Neuronal stem cell (in vitro differentiated cells): ENCODE results near the gene NECTIN2.

Source experiments
- DNase-seq: peaks from one replicate; pipeline ENCODE4 v3.0.0-alpha.2; 2013; ENCODE audit warnings: low spot score
- H2AFZ ChIP-seq: one replicate; pipeline ENCODE4 v1.6.1; 2013; ENCODE audit warnings: mild to moderate bottlenecking, low read length, inconsistent platforms
- H2AK5ac ChIP-seq: 2 replicates; pipeline ENCODE4 v1.6.1; 2013; ENCODE audit warnings: low read depth, mild to moderate bottlenecking, inconsistent platforms, low read length, moderate library complexity, mixed read lengths
- H2BK120ac ChIP-seq: 2 replicates; pipeline ENCODE4 v1.6.1; 2013; ENCODE audit warnings: low read depth, mild to moderate bottlenecking, inconsistent platforms, low read length, moderate library complexity, mixed read lengths
- H2BK12ac ChIP-seq: one replicate; pipeline ENCODE4 v1.6.1; 2013; ENCODE audit warnings: low read length, inconsistent platforms
- H2BK15ac ChIP-seq: 2 replicates; pipeline ENCODE4 v1.6.1; 2013; ENCODE audit warnings: mild to moderate bottlenecking, low read length, inconsistent platforms, mixed read lengths
- H2BK5ac ChIP-seq: one replicate; pipeline ENCODE4 v1.6.1; 2013; ENCODE audit warnings: inconsistent platforms, mild to moderate bottlenecking, low read length, moderate library complexity
- H3K14ac ChIP-seq: one replicate; pipeline ENCODE4 v1.6.1; 2013; ENCODE audit warnings: low read length, inconsistent platforms
- H3K18ac ChIP-seq: 2 replicates; pipeline ENCODE4 v1.6.1; 2013; ENCODE audit warnings: low read length, inconsistent platforms
- H3K23ac ChIP-seq: 2 replicates; pipeline ENCODE4 v1.6.1; 2013; ENCODE audit warnings: low read depth, mild to moderate bottlenecking, mixed read lengths, low read length, inconsistent platforms; ENCODE audit not compliant: poor library complexity
- H3K27ac ChIP-seq: replicated peaks from 3 replicates; pipeline ENCODE4 v1.5.1; 2013; ENCODE audit warnings: low read length, inconsistent platforms
- H3K27me3 ChIP-seq, 3 experiments: 2 replicates each; pipeline ENCODE4 v1.6.1; 2013; ENCODE audit warnings: low read length in 3 of 3, mild to moderate bottlenecking in 2 of 3, inconsistent platforms in 1 of 3, low read depth in 1 of 3, mixed read lengths in 1 of 3, moderate library complexity in 1 of 3; ENCODE audit not compliant: control insufficient read depth in 3 of 3, insufficient read depth in 3 of 3
- H3K36me3 ChIP-seq, 2 donors: replicated peaks in 1 of 2; 2 replicates each; pipeline ENCODE4 v1.6.1; 2013; ENCODE audit warnings: low read length in 2 of 2; ENCODE audit not compliant: control insufficient read depth in 2 of 2, insufficient read depth in 2 of 2
- H3K4ac ChIP-seq: 2 replicates; pipeline ENCODE4 v1.6.1; 2013; ENCODE audit warnings: inconsistent platforms, mild to moderate bottlenecking, low read length, moderate library complexity
- H3K4me1 ChIP-seq, 2 donors: 1 replicate in 1 of 2; 2 replicates in 1 of 2; pipeline ENCODE4 v1.6.1; 2013; ENCODE audit warnings: low read length in 2 of 2, low read depth in 1 of 2; ENCODE audit not compliant: control insufficient read depth in 2 of 2, insufficient read depth in 1 of 2
- H3K4me2 ChIP-seq: one replicate; pipeline ENCODE4 v1.6.1; 2013; ENCODE audit warnings: mild to moderate bottlenecking, low read length, inconsistent platforms; ENCODE audit not compliant: insufficient read depth, poor library complexity, severe bottlenecking
- H3K4me3 ChIP-seq, 2 donors: 2 replicates each; pipeline ENCODE4 v1.5.1; 2013; ENCODE audit warnings: low read length in 2 of 2, mild to moderate bottlenecking in 2 of 2, inconsistent platforms in 1 of 2, moderate library complexity in 1 of 2
- H3K79me1 ChIP-seq: one replicate; pipeline ENCODE4 v1.6.1; 2013; ENCODE audit warnings: low read depth, mild to moderate bottlenecking, inconsistent platforms, low read length, moderate library complexity
- H3K9ac ChIP-seq: one replicate; pipeline ENCODE4 v1.6.1; 2013; ENCODE audit warnings: mild to moderate bottlenecking, low read depth, low read length, inconsistent platforms; ENCODE audit not compliant: poor library complexity
- H3K9me3 ChIP-seq, 2 donors: replicated peaks in 1 of 2; 2 replicates each; pipeline versions ENCODE3 to v1.6.1; 2013; ENCODE audit warnings: low read length in 2 of 2, mild to moderate bottlenecking in 2 of 2, inconsistent platforms in 1 of 2, low read depth in 1 of 2, mixed read lengths in 1 of 2, moderate library complexity in 1 of 2; ENCODE audit not compliant: control insufficient read depth in 2 of 2, insufficient read depth in 1 of 2
- H4K8ac ChIP-seq: one replicate; pipeline ENCODE4 v1.6.1; 2013; ENCODE audit warnings: low read depth, mild to moderate bottlenecking, inconsistent platforms, low read length, moderate library complexity
- H4K91ac ChIP-seq: one replicate; pipeline ENCODE4 v1.6.1; 2013; ENCODE audit warnings: low read length, low read depth, mild to moderate bottlenecking, inconsistent platforms; ENCODE audit not compliant: poor library complexity
- WGBS, 2 donors: extraction: QIAGEN DNeasy Blood & Tissue Kit; methylation state at CpG; one replicate each; pipeline ENCODE4 v1.1.7; 2013; ENCODE audit warnings: missing lambda C conversion rate in 2 of 2, mixed read lengths in 1 of 2; ENCODE audit not compliant: insufficient read length in 2 of 2, insufficient replicate concordance in 1 of 2; ENCODE audit errors: extremely low coverage in 2 of 2; 5-methylcytosine and 5-hydroxymethylcytosine counted together

Gene NECTIN2

DNA sequence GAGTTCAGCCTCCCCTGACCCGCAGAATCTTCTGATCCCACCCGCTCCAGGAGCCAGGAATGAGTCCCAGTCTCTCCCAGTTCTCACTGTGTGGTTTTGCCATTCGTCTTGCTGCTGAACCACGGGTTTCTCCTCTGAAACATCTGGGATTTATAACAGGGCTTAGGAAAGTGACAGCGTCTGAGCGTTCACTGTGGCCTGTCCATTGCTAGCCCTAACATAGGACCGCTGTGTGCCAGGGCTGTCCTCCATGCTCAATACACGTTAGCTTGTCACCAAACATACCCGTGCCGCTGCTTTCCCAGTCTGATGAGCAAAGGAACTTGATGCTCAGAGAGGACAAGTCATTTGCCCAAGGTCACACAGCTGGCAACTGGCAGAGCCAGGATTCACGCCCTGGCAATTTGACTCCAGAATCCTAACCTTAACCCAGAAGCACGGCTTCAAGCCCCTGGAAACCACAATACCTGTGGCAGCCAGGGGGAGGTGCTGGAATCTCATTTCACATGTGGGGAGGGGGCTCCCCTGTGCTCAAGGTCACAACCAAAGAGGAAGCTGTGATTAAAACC, 58.4 kb downstream of the NECTIN2 start:
- H2BK5ac ChIP-seq = peak overlapping the region; percentile 96
- no peaks in the 10 kb centered on the region for H3K27me3 ChIP-seq
- peak overlapping the region; percentile 49 for H2BK120ac ChIP-seq
- H3K9me3 ChIP-seq = no peaks in the 10 kb centered on the region
- no peak overlapping the region for H3K9ac ChIP-seq
- no peak overlapping the region for H2AFZ ChIP-seq
- H3K23ac ChIP-seq = no peak overlapping the region
- no peak overlapping the region for H3K4me2 ChIP-seq
- peak overlapping the region; percentile 91 for H2BK15ac ChIP-seq
- no peak overlapping the region for H3K18ac ChIP-seq
- no CpG with 5 or more reads among the region's 12 CpGs for WGBS, 2 donors
- no peak overlapping the region for H4K8ac ChIP-seq
- no peak for DNase-seq
- H2BK12ac ChIP-seq = no peak overlapping the region
- no peak overlapping the region for H4K91ac ChIP-seq
- no peak overlapping the region for H3K4me3 ChIP-seq
- H3K79me1 ChIP-seq = peaks cover 5% of the 10 kb centered on the region
- no peak overlapping the region for H3K4ac ChIP-seq
- H3K36me3 ChIP-seq = peaks cover 17 to 34% of the 10 kb centered on the region in 2 donors
- no peak overlapping the region for H3K14ac ChIP-seq
- peak overlapping the region; percentile 97 for H2AK5ac ChIP-seq
- peaks cover 5 to 21% of the 10 kb centered on the region in 2 donors for H3K4me1 ChIP-seq
- H3K27ac ChIP-seq = no peak overlapping the region

DNA sequence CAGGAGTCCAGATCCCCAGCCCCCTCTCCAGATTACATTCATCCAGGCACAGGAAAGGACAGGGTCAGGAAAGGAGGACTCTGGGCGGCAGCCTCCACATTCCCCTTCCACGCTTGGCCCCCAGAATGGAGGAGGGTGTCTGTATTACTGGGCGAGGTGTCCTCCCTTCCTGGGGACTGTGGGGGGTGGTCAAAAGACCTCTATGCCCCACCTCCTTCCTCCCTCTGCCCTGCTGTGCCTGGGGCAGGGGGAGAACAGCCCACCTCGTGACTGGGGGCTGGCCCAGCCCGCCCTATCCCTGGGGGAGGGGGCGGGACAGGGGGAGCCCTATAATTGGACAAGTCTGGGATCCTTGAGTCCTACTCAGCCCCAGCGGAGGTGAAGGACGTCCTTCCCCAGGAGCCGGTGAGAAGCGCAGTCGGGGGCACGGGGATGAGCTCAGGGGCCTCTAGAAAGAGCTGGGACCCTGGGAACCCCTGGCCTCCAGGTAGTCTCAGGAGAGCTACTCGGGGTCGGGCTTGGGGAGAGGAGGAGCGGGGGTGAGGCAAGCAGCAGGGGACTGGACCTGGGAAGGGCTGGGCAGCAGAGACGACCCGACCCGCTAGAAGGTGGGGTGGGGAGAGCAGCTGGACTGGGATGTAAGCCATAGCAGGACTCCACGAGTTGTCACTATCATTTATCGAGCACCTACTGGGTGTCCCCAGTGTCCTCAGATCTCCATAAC, 59.5 kb downstream of the NECTIN2 start, which contains the start of gene APOE:
Gene APOE (plus strand): TSS at position 360 of the 724 bp plus-strand sequence. CDS start 829 bp downstream, outside the sequence.
- H3K23ac ChIP-seq = peak within 1 kb of the TSS; percentile 99
- peak within 1 kb of the TSS; percentile 89 for H3K4ac ChIP-seq
- peak within 1 kb of the TSS; percentile 99 for H3K18ac ChIP-seq
- H3K4me2 ChIP-seq = peak within 1 kb of the TSS; percentile 96
- DNase-seq = peak; percentile 48
- peak within 1 kb of the TSS; percentile 92 for H3K9ac ChIP-seq
- H3K9me3 ChIP-seq = no peaks in the 10 kb centered on the region
- H3K36me3 ChIP-seq = peaks cover 9 to 23% of the 10 kb centered on the region in 2 donors
- H3K4me3 ChIP-seq = peak within 1 kb of the TSS; percentile 29 to 80
- WGBS, 2 donors = no CpG with 5 or more reads among the region's 20 CpGs
- H2AK5ac ChIP-seq = peak within 1 kb of the TSS; percentile 99
- peak within 1 kb of the TSS; percentile 70 for H3K27ac ChIP-seq
- peaks cover 5% of the 10 kb centered on the region for H3K79me1 ChIP-seq
- peak within 1 kb of the TSS; percentile 89 for H2BK15ac ChIP-seq
- peaks cover 5 to 21% of the 10 kb centered on the region in 2 donors for H3K4me1 ChIP-seq
- peak within 1 kb of the TSS; percentile 86 for H2AFZ ChIP-seq
- H2BK12ac ChIP-seq = peak within 1 kb of the TSS; percentile 41
- no peaks in the 10 kb centered on the region for H3K27me3 ChIP-seq
- H2BK5ac ChIP-seq = peak within 1 kb of the TSS; percentile 96
- H4K8ac ChIP-seq = no peak within 1 kb of the TSS
- H3K14ac ChIP-seq = peak within 1 kb of the TSS; percentile 56
- peak within 1 kb of the TSS; percentile 94 for H2BK120ac ChIP-seq
- no peak within 1 kb of the TSS for H4K91ac ChIP-seq

DNA sequence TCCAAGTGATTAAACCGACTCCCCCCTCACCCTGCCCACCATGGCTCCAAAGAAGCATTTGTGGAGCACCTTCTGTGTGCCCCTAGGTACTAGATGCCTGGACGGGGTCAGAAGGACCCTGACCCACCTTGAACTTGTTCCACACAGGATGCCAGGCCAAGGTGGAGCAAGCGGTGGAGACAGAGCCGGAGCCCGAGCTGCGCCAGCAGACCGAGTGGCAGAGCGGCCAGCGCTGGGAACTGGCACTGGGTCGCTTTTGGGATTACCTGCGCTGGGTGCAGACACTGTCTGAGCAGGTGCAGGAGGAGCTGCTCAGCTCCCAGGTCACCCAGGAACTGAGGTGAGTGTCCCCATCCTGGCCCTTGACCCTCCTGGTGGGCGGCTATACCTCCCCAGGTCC, 61.5 kb downstream of the NECTIN2 start:
- WGBS, 2 donors = no CpG with 5 or more reads among the region's 12 CpGs
- no peak overlapping the region for H3K14ac ChIP-seq
- peaks cover 0 to 2% (median 0%) of the 10 kb centered on the region in 3 experiments for H3K27me3 ChIP-seq
- no peak for DNase-seq
- no peak overlapping the region for H3K9ac ChIP-seq
- H2BK5ac ChIP-seq = no peak overlapping the region
- no peak overlapping the region for H2AK5ac ChIP-seq
- peaks cover 3% of the 10 kb centered on the region for H3K79me1 ChIP-seq
- H3K4me1 ChIP-seq = peaks cover 10 to 21% of the 10 kb centered on the region in 2 donors
- no peak overlapping the region for H3K23ac ChIP-seq
- no peaks in the 10 kb centered on the region for H3K9me3 ChIP-seq
- no peak overlapping the region for H3K4me2 ChIP-seq
- no peak overlapping the region for H2BK15ac ChIP-seq
- no peak overlapping the region for H4K91ac ChIP-seq
- no peak overlapping the region for H2BK12ac ChIP-seq
- H3K4ac ChIP-seq = no peak overlapping the region
- H2BK120ac ChIP-seq = no peak overlapping the region
- H2AFZ ChIP-seq = no peak overlapping the region
- no peak overlapping the region for H3K18ac ChIP-seq
- no peak overlapping the region for H4K8ac ChIP-seq
- peaks cover 4% of the 10 kb centered on the region in 2 donors for H3K36me3 ChIP-seq
- H3K4me3 ChIP-seq = no peak overlapping the region
- no peak overlapping the region for H3K27ac ChIP-seq
